HepG2 (cell line): ENCODE results near the gene PXT1. TPM values are rescaled to one million over a fixed set of nuclear protein-coding genes. Genes with fewer than 3 reads are reported as not detected.
A peak's percentile ranks its signal among the peaks of the same experiment; 100 is the strongest.

Experiments
- ARNT2 ChIP-seq: sonication (generic); formaldehyde crosslinking; IDR thresholded peaks from 2 replicates; pipeline ENCODE4 v1.8.0; 2022; ENCODE audit warnings: mild to moderate bottlenecking, low read depth, missing genetic modification reagents, moderate library complexity
- CHD2 ChIP-seq: IDR thresholded peaks from 2 replicates; pipeline ENCODE4 v1.6.1; 2011; ENCODE audit warnings: low read depth, low read length, improper control_type of control experiment
- EEA1 ChIP-seq: sonication (generic); formaldehyde crosslinking; IDR thresholded peaks from 2 replicates; pipeline ENCODE4 v1.5.1; 2020; ENCODE audit warnings: mild to moderate bottlenecking, missing genetic modification reagents, borderline replicate concordance
- ELF1 ChIP-seq: sonication (generic); formaldehyde crosslinking; IDR thresholded peaks from 2 replicates; pipeline ENCODE4 v1.4.0; 2020; ENCODE audit warnings: missing genetic modification reagents
- GATA4 ChIP-seq: sonication (generic); IDR thresholded peaks from 2 replicates; pipeline ENCODE4 v1.6.1; 2016; ENCODE audit warnings: antibody characterized with exemption, low read depth, borderline replicate concordance
- KLF13 ChIP-seq: sonication (generic); formaldehyde crosslinking; IDR thresholded peaks from 2 replicates; pipeline ENCODE4 v1.4.0; 2020; ENCODE audit warnings: mild to moderate bottlenecking, missing genetic modification reagents
- MYC ChIP-seq: sonication (generic); formaldehyde crosslinking; IDR thresholded peaks from 2 replicates; pipeline ENCODE4 v1.9.0; 2021; ENCODE audit warnings: missing genetic modification reagents, borderline replicate concordance
- PHF5A ChIP-seq: IDR thresholded peaks from one replicate; pipeline ENCODE4 v1.6.1; 2018; ENCODE audit warnings: low read depth, missing genetic modification reagents; ENCODE audit not compliant: unreplicated experiment
- PLRG1 ChIP-seq: fragments of 450-650 bp; conservative IDR thresholded peaks from 2 replicates; pipeline ENCODE4 v1.6.1; 2016
- RELA ChIP-seq: sonication (generic); formaldehyde crosslinking; IDR thresholded peaks from 2 replicates; pipeline ENCODE4 v1.4.0; 2020; ENCODE audit warnings: missing genetic modification reagents
- REXO4 ChIP-seq: sonication (generic); formaldehyde crosslinking; IDR thresholded peaks from 2 replicates; pipeline ENCODE4 v1.8.0; 2022; ENCODE audit warnings: missing genetic modification reagents, mild to moderate bottlenecking, borderline replicate concordance
- RFX1 ChIP-seq: fragments of 450-650 bp; IDR thresholded peaks from 2 replicates; pipeline ENCODE4 v1.6.1; 2017
- TOPORS ChIP-seq: sonication (generic); formaldehyde crosslinking; IDR thresholded peaks from 2 replicates; pipeline ENCODE4 v1.8.0; 2023; ENCODE audit warnings: mild to moderate bottlenecking, missing genetic modification reagents
- ZNF143 ChIP-seq: sonication (generic); formaldehyde crosslinking; IDR thresholded peaks from 2 replicates; pipeline ENCODE4 v1.4.0; 2020; ENCODE audit warnings: missing genetic modification reagents
- ZNF331 ChIP-seq: sonication (generic); formaldehyde crosslinking; IDR thresholded peaks from 2 replicates; pipeline ENCODE4 v1.4.0; 2020; ENCODE audit warnings: missing genetic modification reagents
- ZNF33A ChIP-seq: sonication (generic); formaldehyde crosslinking; IDR thresholded peaks from 2 replicates; pipeline ENCODE4 v1.5.1; 2020; ENCODE audit warnings: missing genetic modification reagents, mild to moderate bottlenecking, moderate library complexity, borderline replicate concordance
- ZNF382 ChIP-seq: sonication (generic); formaldehyde crosslinking; IDR thresholded peaks from 2 replicates; pipeline ENCODE4 v1.5.0; 2020; ENCODE audit warnings: missing genetic modification reagents, mild to moderate bottlenecking, borderline replicate concordance
- ZNF547 ChIP-seq: sonication (generic); formaldehyde crosslinking; IDR thresholded peaks from 2 replicates; pipeline ENCODE4 v1.5.1; 2020; ENCODE audit warnings: mild to moderate bottlenecking, missing genetic modification reagents
- ZNF747 ChIP-seq: sonication (generic); formaldehyde crosslinking; IDR thresholded peaks from 2 replicates; pipeline ENCODE4 v1.8.1; 2023; ENCODE audit warnings: missing genetic modification reagents, mild to moderate bottlenecking, borderline replicate concordance
- ZNF749 ChIP-seq: sonication (generic); formaldehyde crosslinking; IDR thresholded peaks from 2 replicates; pipeline ENCODE4 v1.8.0; 2022; ENCODE audit warnings: mild to moderate bottlenecking, missing genetic modification reagents, moderate library complexity, borderline replicate concordance
- polyA plus RNA-seq, 8 experiments: library from polyadenylated mRNA; depleted of rRNA in 3 of 8; stranded (reverse) in 7 of 8; unstranded in 1 of 8; fragments of >200 nt; fragmentation: Illumina TruSeq in 4 of 8; extraction: Trizol in 4 of 8; gene quantifications; 2 replicates each; pipeline versions ENCODE4 v1.2.1 to v1.2.3, GENCODE V29; 2011 to 2016; ENCODE audit warnings: low read depth in 4 of 8, missing spikeins in 1 of 8, mixed read lengths in 1 of 8; ENCODE audit not compliant: insufficient read depth in 1 of 8
- total RNA-seq, 5 experiments: library from RNA; depleted of rRNA; stranded (reverse); fragments of >200 nt; fragmentation: Illumina TruSeq; extraction: Trizol; gene quantifications; 2 replicates each; pipeline ENCODE4 v1.2.3, GENCODE V29; 2016; ENCODE audit warnings: low read depth in 1 of 5
- TF ChIP-seq, protein P1 (sequence below): sonication (generic); formaldehyde crosslinking; IDR thresholded peaks from 2 replicates; pipeline ENCODE4 v1.8.1; 2022; ENCODE audit warnings: low read depth, mild to moderate bottlenecking, missing genetic modification reagents
- TF ChIP-seq, protein P2 (sequence below): sonication (generic); formaldehyde crosslinking; IDR thresholded peaks from 2 replicates; pipeline ENCODE4 v1.4.0; 2020; ENCODE audit warnings: missing genetic modification reagents; ENCODE audit errors: not compliant biosample characterization
- TF ChIP-seq, protein P3 (sequence below): sonication (generic); formaldehyde crosslinking; IDR thresholded peaks from 2 replicates; pipeline ENCODE4 v1.4.0; 2020; ENCODE audit warnings: missing genetic modification reagents
- TF ChIP-seq, protein P4 (sequence below): sonication (generic); formaldehyde crosslinking; IDR thresholded peaks from 2 replicates; pipeline ENCODE4 v1.8.1; 2023; ENCODE audit warnings: missing genetic modification reagents, mild to moderate bottlenecking, borderline replicate concordance
- TF ChIP-seq, protein P5 (sequence below), 2 experiments: fragments of 450-650 bp in 1 of 2; sonication (generic) in 1 of 2; formaldehyde crosslinking; IDR thresholded peaks; 2 replicates each; pipeline versions ENCODE4 v1.5.0 to v1.8.0; 2020 to 2022; ENCODE audit warnings: mild to moderate bottlenecking in 1 of 2, missing genetic modification reagents in 1 of 2

The PXT1 gene
- total and polyA plus RNA-seq, 2 of the 13 experiments (the other 11 are each of a cell fraction or from before 2014, with no cell fraction given), result 0.04 TPM; not detected in 1

DNA sequence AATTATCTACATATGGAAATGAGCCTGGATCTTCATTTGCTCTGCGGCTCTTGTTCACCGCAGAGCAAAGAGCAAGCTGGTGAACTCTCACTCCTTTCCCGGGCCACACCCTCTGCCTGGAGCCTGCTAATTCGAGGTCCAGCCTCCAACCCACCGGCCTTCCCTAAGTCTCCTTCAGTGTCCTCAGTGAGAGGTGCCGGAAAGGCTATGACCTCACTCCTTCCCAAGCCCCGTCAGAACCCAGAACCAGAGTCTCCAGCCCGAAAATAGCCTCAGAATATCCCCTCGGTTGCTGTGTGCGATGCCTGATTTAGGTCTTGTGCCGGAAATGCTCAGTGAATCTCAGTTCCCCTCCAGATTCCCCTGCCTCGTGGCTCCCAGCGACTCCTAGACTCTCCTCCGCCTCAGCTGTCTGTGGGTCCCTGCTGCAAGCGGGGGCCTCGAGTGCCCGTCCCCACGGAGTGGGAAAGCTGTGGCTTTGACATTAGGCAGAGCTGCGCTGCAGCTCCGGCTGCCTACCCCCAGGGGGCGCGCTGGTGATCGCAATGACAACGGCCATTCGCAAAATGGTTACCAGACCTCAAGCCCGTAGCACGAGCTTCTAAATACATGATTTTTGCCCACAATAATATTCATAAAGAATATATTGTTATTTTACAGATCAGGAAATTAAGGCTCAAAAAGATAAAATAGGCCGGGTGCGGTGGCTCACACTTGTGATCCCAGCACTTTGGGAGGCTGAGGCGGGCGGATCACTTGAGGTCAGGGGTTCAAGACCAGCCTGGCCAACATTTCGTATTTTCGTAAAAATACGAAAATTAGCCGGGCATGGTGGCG lies 101.8 kb downstream of the PXT1 start (continued):
- no peak for TF ChIP-seq REXO4 (CRISPR knock-in tag)
- no peak for TF ChIP-seq EEA1 (CRISPR knock-in tag)
- TF ChIP-seq ZNF331 (CRISPR knock-in tag), result no peak; the same call in 1 of the 2 replicates
- TF ChIP-seq ZNF33A (CRISPR knock-in tag), result no peak
- TF ChIP-seq PHF5A (CRISPR knock-in tag), result no peak
- no peak for TF ChIP-seq RELA (CRISPR knock-in tag)
- no peak for TF ChIP-seq CHD2
- peak; percentile 47; the same call in 1 of the 2 replicates for TF ChIP-seq MYC (CRISPR knock-in tag)
- TF ChIP-seq, protein P1, sequence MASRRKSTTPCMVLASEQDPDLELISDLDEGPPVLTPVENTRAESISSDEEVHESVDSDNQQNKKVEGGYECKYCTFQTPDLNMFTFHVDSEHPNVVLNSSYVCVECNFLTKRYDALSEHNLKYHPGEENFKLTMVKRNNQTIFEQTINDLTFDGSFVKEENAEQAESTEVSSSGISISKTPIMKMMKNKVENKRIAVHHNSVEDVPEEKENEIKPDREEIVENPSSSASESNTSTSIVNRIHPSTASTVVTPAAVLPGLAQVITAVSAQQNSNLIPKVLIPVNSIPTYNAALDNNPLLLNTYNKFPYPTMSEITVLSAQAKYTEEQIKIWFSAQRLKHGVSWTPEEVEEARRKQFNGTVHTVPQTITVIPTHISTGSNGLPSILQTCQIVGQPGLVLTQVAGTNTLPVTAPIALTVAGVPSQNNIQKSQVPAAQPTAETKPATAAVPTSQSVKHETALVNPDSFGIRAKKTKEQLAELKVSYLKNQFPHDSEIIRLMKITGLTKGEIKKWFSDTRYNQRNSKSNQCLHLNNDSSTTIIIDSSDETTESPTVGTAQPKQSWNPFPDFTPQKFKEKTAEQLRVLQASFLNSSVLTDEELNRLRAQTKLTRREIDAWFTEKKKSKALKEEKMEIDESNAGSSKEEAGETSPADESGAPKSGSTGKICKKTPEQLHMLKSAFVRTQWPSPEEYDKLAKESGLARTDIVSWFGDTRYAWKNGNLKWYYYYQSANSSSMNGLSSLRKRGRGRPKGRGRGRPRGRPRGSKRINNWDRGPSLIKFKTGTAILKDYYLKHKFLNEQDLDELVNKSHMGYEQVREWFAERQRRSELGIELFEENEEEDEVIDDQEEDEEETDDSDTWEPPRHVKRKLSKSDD, result no peak
- TF ChIP-seq, protein P2, sequence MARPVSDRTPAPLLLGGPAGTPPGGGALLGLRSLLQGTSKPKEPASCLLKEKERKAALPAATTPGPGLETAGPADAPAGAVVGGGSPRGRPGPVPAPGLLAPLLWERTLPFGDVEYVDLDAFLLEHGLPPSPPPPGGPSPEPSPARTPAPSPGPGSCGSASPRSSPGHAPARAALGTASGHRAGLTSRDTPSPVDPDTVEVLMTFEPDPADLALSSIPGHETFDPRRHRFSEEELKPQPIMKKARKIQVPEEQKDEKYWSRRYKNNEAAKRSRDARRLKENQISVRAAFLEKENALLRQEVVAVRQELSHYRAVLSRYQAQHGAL (CRISPR knock-in tag), result no peak
- TF ChIP-seq, protein P3, sequence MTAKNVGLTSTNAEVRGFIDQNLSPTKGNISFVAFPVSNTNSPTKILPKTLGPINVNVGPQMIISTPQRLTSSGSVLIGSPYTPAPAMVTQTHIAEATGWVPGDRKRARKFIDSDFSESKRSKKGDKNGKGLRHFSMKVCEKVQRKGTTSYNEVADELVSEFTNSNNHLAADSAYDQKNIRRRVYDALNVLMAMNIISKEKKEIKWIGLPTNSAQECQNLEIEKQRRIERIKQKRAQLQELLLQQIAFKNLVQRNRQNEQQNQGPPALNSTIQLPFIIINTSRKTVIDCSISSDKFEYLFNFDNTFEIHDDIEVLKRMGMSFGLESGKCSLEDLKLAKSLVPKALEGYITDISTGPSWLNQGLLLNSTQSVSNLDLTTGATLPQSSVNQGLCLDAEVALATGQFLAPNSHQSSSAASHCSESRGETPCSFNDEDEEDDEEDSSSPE, result no peak; the same call in 1 of the 2 replicates
- TF ChIP-seq ELF1 (CRISPR knock-in tag), result no peak
- TF ChIP-seq ZNF747 (CRISPR knock-in tag), result no peak
- no peak for TF ChIP-seq GATA4
- TF ChIP-seq, protein P4, sequence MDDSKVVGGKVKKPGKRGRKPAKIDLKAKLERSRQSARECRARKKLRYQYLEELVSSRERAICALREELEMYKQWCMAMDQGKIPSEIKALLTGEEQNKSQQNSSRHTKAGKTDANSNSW (CRISPR knock-in tag), result no peak
- TF ChIP-seq ZNF547 (CRISPR knock-in tag), result 0 out of 2 replicates have a peak, but pooled peaks have one; percentile 28
- TF ChIP-seq ZNF143, result no peak
- no peak for TF ChIP-seq ZNF749 (CRISPR knock-in tag)
- no peak for TF ChIP-seq PLRG1
- TF ChIP-seq ARNT2 (CRISPR knock-in tag), result no peak; the same call in 1 of the 2 replicates
- no peak for TF ChIP-seq KLF13
- TF ChIP-seq RFX1, result no peak
- TF ChIP-seq, protein P5, sequence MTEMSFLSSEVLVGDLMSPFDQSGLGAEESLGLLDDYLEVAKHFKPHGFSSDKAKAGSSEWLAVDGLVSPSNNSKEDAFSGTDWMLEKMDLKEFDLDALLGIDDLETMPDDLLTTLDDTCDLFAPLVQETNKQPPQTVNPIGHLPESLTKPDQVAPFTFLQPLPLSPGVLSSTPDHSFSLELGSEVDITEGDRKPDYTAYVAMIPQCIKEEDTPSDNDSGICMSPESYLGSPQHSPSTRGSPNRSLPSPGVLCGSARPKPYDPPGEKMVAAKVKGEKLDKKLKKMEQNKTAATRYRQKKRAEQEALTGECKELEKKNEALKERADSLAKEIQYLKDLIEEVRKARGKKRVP (CRISPR knock-in tag; IDR thresholded peaks at IDR 0.05), result no peak; a peak in 1 of 4 replicates
- TF ChIP-seq TOPORS (CRISPR knock-in tag), result no peak
- no peak for TF ChIP-seq ZNF382 (CRISPR knock-in tag)
